ENCODE results near the gene LRMDA. TPM values are rescaled to one million over a fixed set of nuclear protein-coding genes. Genes with fewer than 3 reads are reported as not detected.

LRMDA gene
- total and polyA plus RNA-seq, 2 of the 13 experiments (the other 11 are each of a cell fraction or from before 2014, with no cell fraction given) = 13.4 to 22.0 TPM

DNA sequence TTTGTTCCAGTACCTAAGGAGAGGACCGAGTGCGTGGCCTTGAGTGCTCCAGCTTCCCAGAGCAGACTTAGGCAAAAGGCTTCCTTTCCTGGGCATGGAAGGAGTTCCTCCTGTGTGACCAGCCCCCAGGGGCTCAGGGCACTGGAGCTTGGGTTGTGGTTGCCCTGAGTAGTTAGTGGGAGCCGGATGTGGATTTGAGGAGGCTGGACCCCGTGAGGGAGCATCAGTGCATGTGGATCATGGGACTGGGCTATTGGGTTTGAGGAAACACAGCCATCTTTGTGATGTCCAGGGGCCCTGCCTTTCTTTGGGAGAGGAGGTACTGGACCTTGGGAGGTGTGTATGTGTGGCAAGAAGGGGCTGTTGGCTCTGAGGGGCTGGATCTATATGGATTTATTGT lies 8.4 kb downstream of the LRMDA start:
- CTCF ChIA-PET (ENCODE audit: low intra/inter-chr PET ratio, low total read pairs) = no interaction called here
- BruUV-seq (replicated peaks) = TSS peak; percentile 2

More for the DNA sequence above, 8.4 kb downstream of the LRMDA start:
- Histone ChIP-seq H3K9ac (ENCODE audit: insufficient read depth, low read depth, low read length) (no peak overlapping the region), H3K4me3 (replicated peaks in 1 of 3; ENCODE audit: insufficient read depth in 1 of 3, low read depth in 2 of 3, low read length in 3 of 3) (no peak overlapping the region), H4K20me1 (ENCODE audit: insufficient read depth, low read length) (no peaks in the 10 kb centered on the region), H2AFZ (ENCODE audit: low read length) (no peak overlapping the region), H3K79me2 (ENCODE audit: insufficient read depth, low read length) (peaks cover 9% of the 10 kb centered on the region), H3K9me3 (ENCODE audit: low read length) (peaks cover 17% of the 10 kb centered on the region; the same call in 1 of the 2 replicates), H3K36me3 (replicated peaks in 1 of 2; ENCODE audit: control insufficient read depth in 1 of 2, insufficient read depth in 2 of 2, low read length in 2 of 2) (peaks cover 1 to 3% of the 10 kb centered on the region in 2 experiments; a peak in 3 of 5 replicates), H3K4me1 (ENCODE audit: insufficient read depth, low read length) (peaks cover 76% of the 10 kb centered on the region), H3K27ac (ENCODE audit: extremely low read length, insufficient read depth, low read length) (no peak overlapping the region), H3K4me2 (ENCODE audit: low read depth, low read length) (no peak overlapping the region), H3K27me3 (ENCODE audit: control insufficient read depth in 1 of 2, insufficient read depth in 2 of 2, low read length in 2 of 2) (no peaks in the 10 kb centered on the region)
- POLR2A ChIA-PET = interaction anchor here (2.7 kb wide), 1 partner anchor 8 kb away, joined by 28 read pairs; the partner anchor contains the start of gene LRMDA
- no peak for TF ChIP-seq ZNF414 (CRISPR knock-in tag; IDR thresholded peaks at IDR 0.05)
- TF ChIP-seq, protein P1, sequence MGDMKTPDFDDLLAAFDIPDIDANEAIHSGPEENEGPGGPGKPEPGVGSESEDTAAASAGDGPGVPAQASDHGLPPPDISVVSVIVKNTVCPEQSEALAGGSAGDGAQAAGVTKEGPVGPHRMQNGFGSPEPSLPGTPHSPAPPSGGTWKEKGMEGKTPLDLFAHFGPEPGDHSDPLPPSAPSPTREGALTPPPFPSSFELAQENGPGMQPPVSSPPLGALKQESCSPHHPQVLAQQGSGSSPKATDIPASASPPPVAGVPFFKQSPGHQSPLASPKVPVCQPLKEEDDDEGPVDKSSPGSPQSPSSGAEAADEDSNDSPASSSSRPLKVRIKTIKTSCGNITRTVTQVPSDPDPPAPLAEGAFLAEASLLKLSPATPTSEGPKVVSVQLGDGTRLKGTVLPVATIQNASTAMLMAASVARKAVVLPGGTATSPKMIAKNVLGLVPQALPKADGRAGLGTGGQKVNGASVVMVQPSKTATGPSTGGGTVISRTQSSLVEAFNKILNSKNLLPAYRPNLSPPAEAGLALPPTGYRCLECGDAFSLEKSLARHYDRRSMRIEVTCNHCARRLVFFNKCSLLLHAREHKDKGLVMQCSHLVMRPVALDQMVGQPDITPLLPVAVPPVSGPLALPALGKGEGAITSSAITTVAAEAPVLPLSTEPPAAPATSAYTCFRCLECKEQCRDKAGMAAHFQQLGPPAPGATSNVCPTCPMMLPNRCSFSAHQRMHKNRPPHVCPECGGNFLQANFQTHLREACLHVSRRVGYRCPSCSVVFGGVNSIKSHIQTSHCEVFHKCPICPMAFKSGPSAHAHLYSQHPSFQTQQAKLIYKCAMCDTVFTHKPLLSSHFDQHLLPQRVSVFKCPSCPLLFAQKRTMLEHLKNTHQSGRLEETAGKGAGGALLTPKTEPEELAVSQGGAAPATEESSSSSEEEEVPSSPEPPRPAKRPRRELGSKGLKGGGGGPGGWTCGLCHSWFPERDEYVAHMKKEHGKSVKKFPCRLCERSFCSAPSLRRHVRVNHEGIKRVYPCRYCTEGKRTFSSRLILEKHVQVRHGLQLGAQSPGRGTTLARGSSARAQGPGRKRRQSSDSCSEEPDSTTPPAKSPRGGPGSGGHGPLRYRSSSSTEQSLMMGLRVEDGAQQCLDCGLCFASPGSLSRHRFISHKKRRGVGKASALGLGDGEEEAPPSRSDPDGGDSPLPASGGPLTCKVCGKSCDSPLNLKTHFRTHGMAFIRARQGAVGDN (CRISPR knock-in tag; IDR thresholded peaks at IDR 0.05) = 0 out of 2 replicates have a peak, but pooled peaks have one; percentile 13
- DNase-seq (ENCODE audit: low spot score) (no peak), ATAC-seq (no peak), FAIRE-seq (no peak)
- in situ Hi-C loops (cut with HindIII; ENCODE audit: extremely low pct_ligation_motif_present, low pct_unique_long_range_greater_than_20kb) = no loop called here
- WGBS (ENCODE audit: low lambda C conversion rate) = 89% methylated on average over 4 of the region's 4 CpGs
- intact Hi-C loops (cut with micrococcal nuclease; ENCODE audit: unreplicated experiment) = loop anchor here (10.0 kb wide), 1 partner anchor 85 kb away; no protein-coding TSS in a partner anchor

All from HepG2 (cell line).